Mucosa of rectum (tissue), 2 donors: ENCODE results near the gene RABEP1.

Experiments
- H3K27ac ChIP-seq, 2 donors: one replicate each; pipeline ENCODE4 v1.7.0; 2013; ENCODE audit warnings: inconsistent platforms in 2 of 2, low read depth in 2 of 2, low read length in 2 of 2
- H3K27me3 ChIP-seq, 2 donors: one replicate each; pipeline ENCODE4 v1.7.0; 2013; ENCODE audit warnings: low read length in 2 of 2; ENCODE audit not compliant: control insufficient read depth in 2 of 2, insufficient read depth in 2 of 2
- H3K36me3 ChIP-seq, 2 donors: one replicate each; pipeline ENCODE4 v1.7.0; 2013; ENCODE audit warnings: low read length in 2 of 2; ENCODE audit not compliant: control insufficient read depth in 2 of 2, insufficient read depth in 2 of 2
- H3K4me1 ChIP-seq, 2 donors: one replicate each; pipeline ENCODE4 v1.7.0; 2013; ENCODE audit warnings: low read length in 2 of 2, mild to moderate bottlenecking in 1 of 2; ENCODE audit not compliant: control insufficient read depth in 2 of 2, insufficient read depth in 2 of 2
- H3K4me3 ChIP-seq, 2 donors: one replicate each; pipeline ENCODE4 v1.7.0; 2013; ENCODE audit warnings: low read length in 2 of 2
- H3K9ac ChIP-seq, 2 donors: one replicate each; pipeline ENCODE4 v1.7.0; 2013; ENCODE audit warnings: low read length in 2 of 2, low read depth in 1 of 2, mild to moderate bottlenecking in 1 of 2
- H3K9me3 ChIP-seq, 2 donors: one replicate each; pipeline ENCODE4 v1.7.0; 2013; ENCODE audit warnings: low read length in 2 of 2; ENCODE audit not compliant: control insufficient read depth in 2 of 2
- donor health status: healthy.
- donor health status: Normal muscosa, but diverticular disease.

Gene RABEP1

GRCh38 chr17:5272322-5272721 is 9.8 kb upstream of the RABEP1 start:
- no peaks in the 10 kb centered on the region for H3K27me3 ChIP-seq
- no peak overlapping the region for H3K27ac ChIP-seq
- H3K4me1 ChIP-seq: no peaks in the 10 kb centered on the region

DNA sequence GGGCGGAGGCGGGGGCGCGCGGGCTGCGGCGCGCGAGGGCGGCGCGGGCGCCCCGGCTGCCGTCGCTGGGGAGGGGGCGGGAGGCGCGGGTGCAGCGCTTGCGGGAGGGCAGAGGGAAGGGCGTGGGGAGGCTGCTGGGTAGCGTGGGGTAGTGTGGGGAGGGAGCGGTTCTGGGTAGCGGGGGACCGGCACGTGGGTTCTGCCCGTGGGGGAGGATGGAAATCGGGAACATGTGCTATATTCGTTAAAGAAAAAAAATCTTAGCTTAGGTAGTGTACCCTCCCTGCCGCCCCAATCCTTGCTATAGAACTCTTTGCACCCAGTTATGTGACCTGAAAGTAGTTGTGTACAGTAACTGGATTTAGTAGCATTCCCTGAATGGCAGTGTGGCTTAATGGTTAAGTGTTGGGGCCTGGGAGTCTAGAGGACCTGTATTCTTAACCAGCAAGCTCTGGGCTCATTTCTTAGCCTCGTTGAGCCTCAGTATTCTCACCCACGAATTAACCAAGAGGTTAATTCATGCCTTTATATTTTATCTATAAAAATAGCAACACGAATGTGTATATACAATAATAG is 646 bp downstream of the RABEP1 start:
- no peaks in the 10 kb centered on the region for H3K27me3 ChIP-seq
- no peaks in the 10 kb centered on the region for H3K36me3 ChIP-seq
- no peaks in the 10 kb centered on the region for H3K9me3 ChIP-seq
- H3K4me1 ChIP-seq: peaks cover 9 to 16% of the 10 kb centered on the region in 2 donors
- H3K9ac ChIP-seq: peak overlapping the region; percentile 54 to 63
- peak overlapping the region; percentile 75 to 84 for H3K4me3 ChIP-seq
- H3K27ac ChIP-seq: peak overlapping the region in 1 of 2 donors; percentile 9

More at GRCh38 chr17:5272322-5272721, 9.8 kb upstream of the RABEP1 start:
- no peaks in the 10 kb centered on the region for H3K36me3 ChIP-seq
- H3K9me3 ChIP-seq: no peaks in the 10 kb centered on the region
- no peak overlapping the region for H3K4me3 ChIP-seq
- H3K9ac ChIP-seq: no peak overlapping the region

DNA sequence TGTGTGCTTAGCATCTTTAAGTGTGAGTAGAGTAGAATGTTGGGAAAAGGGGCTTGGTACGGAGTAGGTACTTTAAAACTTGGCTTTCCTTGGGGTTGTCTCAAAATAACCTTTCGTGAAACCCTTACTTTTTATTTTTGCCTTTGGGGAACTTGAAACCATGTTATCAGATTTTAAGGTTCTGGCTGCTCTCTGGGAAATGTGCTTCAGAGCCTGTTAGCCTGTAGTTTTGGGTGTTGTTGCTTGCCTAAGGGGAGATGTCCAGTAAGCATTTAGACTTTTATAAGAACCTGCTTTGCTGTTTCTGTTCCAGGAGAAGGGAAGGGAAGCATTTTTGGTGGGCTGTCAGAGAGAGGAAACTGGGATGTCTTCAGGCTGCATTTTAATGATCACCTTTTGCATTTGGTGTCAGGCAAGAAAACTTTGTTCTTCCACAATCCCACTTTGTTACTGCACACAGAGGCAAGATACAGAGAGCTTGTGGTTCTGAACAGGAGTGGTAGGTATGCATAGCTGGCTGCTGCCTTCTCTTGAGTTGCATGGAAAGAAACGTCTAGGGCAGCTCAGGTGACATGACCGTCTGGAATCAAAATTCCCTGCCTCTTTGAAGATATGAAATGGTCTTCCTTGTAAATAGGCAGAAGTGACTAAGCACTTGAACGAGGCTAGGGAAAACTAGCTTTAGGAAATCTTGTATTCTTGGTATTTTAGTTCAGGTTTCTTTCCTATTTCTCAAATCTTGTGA is 1.7 kb downstream of the RABEP1 start:
- Histone ChIP-seq H3K9ac (peak overlapping the region in 1 of 2 donors; percentile 28), H3K27ac (no peak overlapping the region), H3K9me3 (no peaks in the 10 kb centered on the region), H3K4me3 (peak overlapping the region in 1 of 2 donors; percentile 84), H3K36me3 (no peaks in the 10 kb centered on the region), H3K27me3 (no peaks in the 10 kb centered on the region), H3K4me1 (peaks cover 9 to 16% of the 10 kb centered on the region in 2 donors)

DNA sequence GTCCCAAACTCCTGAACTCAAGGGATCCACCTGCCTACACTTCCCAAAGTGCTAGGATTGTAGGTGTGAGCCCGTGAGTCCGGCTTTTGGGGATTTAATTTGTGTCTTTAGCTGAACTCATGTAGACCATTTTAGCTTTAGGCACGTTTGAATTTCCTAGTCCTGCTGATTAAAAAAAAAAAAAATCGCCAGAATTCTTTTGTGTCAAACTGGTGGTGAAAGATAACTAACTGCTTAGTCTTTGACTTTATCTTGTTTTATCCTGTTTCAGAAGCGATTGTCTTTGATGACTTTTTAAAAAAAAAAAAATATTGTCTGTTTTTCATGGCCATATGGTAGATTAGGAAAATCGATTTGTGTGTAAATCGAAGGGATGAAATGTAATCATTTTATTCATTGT is 2.6 kb downstream of the RABEP1 start:
- no peak overlapping the region for H3K9ac ChIP-seq
- H3K36me3 ChIP-seq: no peaks in the 10 kb centered on the region
- no peaks in the 10 kb centered on the region for H3K9me3 ChIP-seq
- no peak overlapping the region for H3K27ac ChIP-seq
- H3K4me3 ChIP-seq: no peak overlapping the region
- peaks cover 9 to 16% of the 10 kb centered on the region in 2 donors for H3K4me1 ChIP-seq
- no peaks in the 10 kb centered on the region for H3K27me3 ChIP-seq

DNA sequence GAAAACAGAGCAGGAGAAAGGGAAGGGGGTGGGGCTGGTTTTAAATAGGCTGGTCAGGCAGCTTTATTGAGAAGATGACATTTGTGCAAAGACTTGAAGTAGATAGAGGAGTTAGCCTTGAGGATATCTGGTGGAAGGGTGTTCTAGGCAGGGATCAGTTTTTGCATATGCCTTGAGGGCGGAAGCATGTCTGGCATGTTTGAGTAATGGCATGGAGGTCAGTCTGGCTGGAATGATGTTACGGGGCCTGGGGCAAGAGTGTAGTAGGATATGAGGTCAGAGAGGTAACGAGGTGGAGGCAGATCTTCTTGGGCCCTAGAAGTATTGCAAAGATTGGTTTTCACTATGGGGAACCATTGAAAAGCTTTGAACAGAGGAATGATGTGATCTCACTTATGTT is 4.8 kb downstream of the RABEP1 start:
- no peak overlapping the region for H3K27ac ChIP-seq
- H3K4me3 ChIP-seq: no peak overlapping the region
- H3K9me3 ChIP-seq: no peaks in the 10 kb centered on the region
- H3K9ac ChIP-seq: no peak overlapping the region
- no peaks in the 10 kb centered on the region for H3K36me3 ChIP-seq
- H3K4me1 ChIP-seq: peaks cover 9 to 13% of the 10 kb centered on the region in 2 donors
- no peaks in the 10 kb centered on the region for H3K27me3 ChIP-seq

- H3K4me1 ChIP-seq: no peaks in the 10 kb centered on the region
- no peaks in the 10 kb centered on the region for H3K27me3 ChIP-seq
- no peaks in the 10 kb centered on the region for H3K36me3 ChIP-seq
- no peak overlapping the region for H3K4me3 ChIP-seq
- H3K27ac ChIP-seq: no peak overlapping the region
- no peak overlapping the region for H3K9ac ChIP-seq
- H3K9me3 ChIP-seq: no peaks in the 10 kb centered on the region
Measured at GRCh38 chr17:5291683-5292350, 9.7 kb downstream of the RABEP1 start.

DNA sequence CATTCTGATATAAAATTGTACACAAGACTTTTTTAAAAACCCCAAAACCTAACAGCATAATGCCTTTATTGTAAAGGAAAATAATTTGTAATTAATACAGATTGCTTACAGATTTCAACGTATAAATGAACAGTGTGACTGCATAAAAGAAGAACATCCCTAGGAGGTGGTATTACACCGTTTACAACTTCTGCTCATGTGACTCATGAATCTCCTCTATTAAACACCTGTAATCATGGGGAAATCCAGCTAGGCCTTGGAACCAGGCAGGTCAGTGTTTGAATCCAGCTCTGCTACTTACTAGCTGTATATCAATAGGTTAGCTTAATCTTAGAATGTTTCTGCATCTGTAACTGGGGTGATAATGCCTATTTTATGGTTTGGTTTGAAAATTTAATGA is 15.2 kb downstream of the RABEP1 start:
- H3K9me3 ChIP-seq: no peaks in the 10 kb centered on the region
- no peak overlapping the region for H3K9ac ChIP-seq
- H3K4me3 ChIP-seq: no peak overlapping the region
- no peak overlapping the region for H3K27ac ChIP-seq
- H3K4me1 ChIP-seq: no peaks in the 10 kb centered on the region
- H3K36me3 ChIP-seq: no peaks in the 10 kb centered on the region
- H3K27me3 ChIP-seq: no peaks in the 10 kb centered on the region

DNA sequence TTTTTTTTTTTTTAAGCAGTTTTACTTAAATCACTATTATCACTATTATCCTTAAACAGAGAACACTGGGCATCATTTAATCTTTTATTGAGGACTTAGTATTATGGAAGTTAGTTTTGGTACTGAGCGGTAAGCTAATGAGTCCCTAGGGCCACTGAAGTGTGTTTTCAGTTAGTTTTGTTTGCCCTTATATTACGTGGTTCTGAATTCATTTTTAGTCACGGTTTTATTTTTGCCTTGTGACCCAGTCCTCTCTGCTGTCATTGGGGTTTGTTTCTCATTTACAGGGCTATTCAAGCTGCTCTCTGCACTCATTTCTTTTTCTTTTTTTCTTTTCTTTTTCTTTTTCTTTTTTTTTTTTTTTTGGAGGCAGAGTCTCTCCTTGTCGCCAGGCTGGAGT is 17.3 kb downstream of the RABEP1 start:
- H3K27me3 ChIP-seq: no peaks in the 10 kb centered on the region
- H3K4me3 ChIP-seq: no peak overlapping the region
- no peak overlapping the region for H3K9ac ChIP-seq
- no peaks in the 10 kb centered on the region for H3K9me3 ChIP-seq
- no peak overlapping the region for H3K27ac ChIP-seq
- no peaks in the 10 kb centered on the region for H3K36me3 ChIP-seq
- H3K4me1 ChIP-seq: no peaks in the 10 kb centered on the region

DNA sequence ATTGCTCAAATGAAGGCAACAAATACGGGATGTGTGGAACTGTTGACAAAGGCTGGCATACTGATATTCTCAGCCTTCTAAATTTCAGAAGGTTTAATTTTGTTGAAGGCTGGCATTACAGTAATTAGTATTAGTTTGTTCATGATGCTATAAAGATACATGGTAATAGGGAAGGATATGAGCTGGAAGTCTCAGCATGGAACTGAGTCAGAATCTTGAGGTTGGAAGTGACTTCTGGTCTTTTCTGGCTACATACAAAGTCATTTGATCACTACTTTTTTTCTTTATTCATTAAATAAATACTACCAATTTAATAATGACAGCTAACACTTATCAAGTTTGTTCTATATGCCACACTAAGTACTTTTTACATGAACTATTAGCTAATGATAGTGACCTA is 22.6 kb downstream of the RABEP1 start:
- Histone ChIP-seq H3K9me3 (no peaks in the 10 kb centered on the region), H3K27me3 (no peaks in the 10 kb centered on the region), H3K4me3 (no peak overlapping the region), H3K4me1 (peaks cover 0 to 3% of the 10 kb centered on the region in 2 donors), H3K36me3 (no peaks in the 10 kb centered on the region), H3K9ac (no peak overlapping the region), H3K27ac (no peak overlapping the region)

DNA sequence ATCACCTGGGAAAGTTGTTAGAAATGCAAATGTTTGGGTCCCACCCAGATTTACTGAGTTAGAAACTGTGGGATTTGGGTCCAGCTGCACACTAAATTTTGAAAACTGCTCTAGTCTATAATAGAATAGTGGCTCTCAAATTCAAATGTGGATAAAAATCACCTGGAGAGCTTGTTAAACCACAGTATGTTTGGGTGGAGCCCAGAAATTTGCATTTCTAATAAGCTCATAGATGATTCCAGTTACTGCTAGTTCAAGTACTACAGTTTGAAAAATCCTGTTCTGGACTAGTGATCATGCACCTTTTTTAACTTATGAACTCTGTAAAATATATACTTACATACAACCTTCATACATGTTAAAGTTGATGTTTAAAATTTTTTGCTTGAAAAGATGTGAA is 27.8 kb downstream of the RABEP1 start:
- Histone ChIP-seq H3K4me1 (peaks cover 0 to 3% of the 10 kb centered on the region in 2 donors), H3K9ac (no peak overlapping the region), H3K9me3 (no peaks in the 10 kb centered on the region), H3K27ac (no peak overlapping the region), H3K27me3 (no peaks in the 10 kb centered on the region), H3K36me3 (peaks cover 0 to 4% of the 10 kb centered on the region in 2 donors), H3K4me3 (no peak overlapping the region)
